Measurements from ENCODE around the gene STAT5B.

- no peak for TF ChIP-seq ZNF8 (CRISPR knock-in tag; IDR thresholded peaks at IDR 0.05)
- no peak for TF ChIP-seq PATZ1 (CRISPR knock-in tag; IDR thresholded peaks at IDR 0.05; ENCODE audit: borderline replicate concordance)
- no peak for TF ChIP-seq CSDC2 (CRISPR knock-in tag; IDR thresholded peaks at IDR 0.05)
- TF ChIP-seq PPARA (CRISPR knock-in tag; IDR thresholded peaks at IDR 0.05; ENCODE audit: borderline replicate concordance): no peak
- TF ChIP-seq ZC3H10 (CRISPR knock-in tag; IDR thresholded peaks at IDR 0.05): no peak
- TF ChIP-seq ZFP3 (CRISPR knock-in tag; IDR thresholded peaks at IDR 0.05): no peak
- TF ChIP-seq GLIS3 (CRISPR knock-in tag; IDR thresholded peaks at IDR 0.05): no peak
- TF ChIP-seq SNAI2 (CRISPR knock-in tag; IDR thresholded peaks at IDR 0.05): no peak
- no peak for TF ChIP-seq ZFP30 (CRISPR knock-in tag; IDR thresholded peaks at IDR 0.05)
- no peak for TF ChIP-seq ESRRG (CRISPR knock-in tag; IDR thresholded peaks at IDR 0.05)
- TF ChIP-seq ZNF565 (CRISPR knock-in tag; conservative IDR thresholded peaks at IDR 0.05; ENCODE audit: low read depth): no peak
- TF ChIP-seq TCF4 (CRISPR knock-in tag; IDR thresholded peaks at IDR 0.05; ENCODE audit: borderline replicate concordance): no peak; the same call in 1 of the 2 replicates
- no peak for TF ChIP-seq ZNF70 (CRISPR knock-in tag; IDR thresholded peaks at IDR 0.05)
- no peak for TF ChIP-seq OSR1 (CRISPR knock-in tag; IDR thresholded peaks at IDR 0.05)
Observed at GRCh38 chr17:42180922-42181850, 95.0 kb downstream of the STAT5B start, which contains the start of gene KCNH4.

All from SK-N-SH treated with all-trans-retinoic acid at 6 μM for 48 hours (cell line).